Endometrial microvascular endothelial cells (primary cell): Measurements from ENCODE around the gene SNAPC1. TPM values are rescaled to one million over a fixed set of nuclear protein-coding genes. Genes with fewer than 3 reads are reported as not detected.

Source experiments
- in situ Hi-C: cut with HindIII; loops from 2 replicates; pipeline ENCODE4 v1.10.0; 2017; ENCODE audit warnings: low sequenced_read_pairs, low pct_unique_long_range_greater_than_20kb; ENCODE audit errors: inconsistent ontology term
- total RNA-seq: library from RNA; depleted of rRNA; stranded (reverse); fragments of >200 nt; gene quantifications from one replicate; pipeline ENCODE4 v1.2.3, GENCODE V29; 2015; ENCODE audit errors: inconsistent ontology term

Gene SNAPC1, protein sequence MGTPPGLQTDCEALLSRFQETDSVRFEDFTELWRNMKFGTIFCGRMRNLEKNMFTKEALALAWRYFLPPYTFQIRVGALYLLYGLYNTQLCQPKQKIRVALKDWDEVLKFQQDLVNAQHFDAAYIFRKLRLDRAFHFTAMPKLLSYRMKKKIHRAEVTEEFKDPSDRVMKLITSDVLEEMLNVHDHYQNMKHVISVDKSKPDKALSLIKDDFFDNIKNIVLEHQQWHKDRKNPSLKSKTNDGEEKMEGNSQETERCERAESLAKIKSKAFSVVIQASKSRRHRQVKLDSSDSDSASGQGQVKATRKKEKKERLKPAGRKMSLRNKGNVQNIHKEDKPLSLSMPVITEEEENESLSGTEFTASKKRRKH
- total RNA-seq = 5.1 TPM

DNA sequence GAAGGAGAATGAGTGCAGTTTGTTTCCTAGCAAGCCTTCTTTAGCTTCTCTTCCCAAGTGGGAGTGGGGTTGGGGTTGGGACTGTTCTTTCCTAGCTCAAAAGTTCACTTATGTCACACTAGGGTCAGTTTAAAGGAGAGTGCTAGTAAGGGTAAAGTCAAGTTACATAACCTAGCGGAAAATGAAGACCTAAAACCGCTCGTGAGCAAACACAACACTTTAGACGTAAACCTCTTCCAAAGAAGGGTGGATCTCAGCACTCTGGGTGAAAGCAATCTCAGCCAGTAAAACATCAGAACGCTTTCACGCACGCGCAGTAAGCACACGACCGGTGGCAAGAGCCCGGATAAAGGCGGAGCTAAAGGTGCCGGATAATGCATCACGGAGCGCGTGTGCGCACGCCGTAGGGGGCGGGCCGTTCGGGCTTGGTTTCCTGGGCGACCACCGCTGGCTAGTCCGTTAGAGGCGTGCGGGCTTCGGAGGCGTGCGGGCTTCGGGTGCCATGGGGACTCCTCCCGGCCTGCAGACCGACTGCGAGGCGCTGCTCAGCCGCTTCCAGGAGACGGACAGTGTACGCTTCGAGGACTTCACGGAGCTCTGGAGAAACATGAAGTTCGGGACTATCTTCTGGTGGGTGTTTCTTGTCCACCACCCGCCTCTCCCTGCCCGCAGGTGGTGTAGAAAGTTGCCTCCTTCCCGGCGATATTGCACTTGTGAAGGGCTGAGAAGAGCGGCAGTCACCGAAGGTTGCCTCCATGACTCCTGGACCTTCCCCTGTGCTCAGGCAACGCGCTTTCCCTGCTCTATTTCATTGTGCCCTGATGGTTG, at the start of gene SNAPC1:
Gene SNAPC1 (plus strand): TSS at position 462 of the 828 bp plus-strand sequence. CDS start 41 bp downstream, at position 503.
- in situ Hi-C loops = no loop called here

DNA sequence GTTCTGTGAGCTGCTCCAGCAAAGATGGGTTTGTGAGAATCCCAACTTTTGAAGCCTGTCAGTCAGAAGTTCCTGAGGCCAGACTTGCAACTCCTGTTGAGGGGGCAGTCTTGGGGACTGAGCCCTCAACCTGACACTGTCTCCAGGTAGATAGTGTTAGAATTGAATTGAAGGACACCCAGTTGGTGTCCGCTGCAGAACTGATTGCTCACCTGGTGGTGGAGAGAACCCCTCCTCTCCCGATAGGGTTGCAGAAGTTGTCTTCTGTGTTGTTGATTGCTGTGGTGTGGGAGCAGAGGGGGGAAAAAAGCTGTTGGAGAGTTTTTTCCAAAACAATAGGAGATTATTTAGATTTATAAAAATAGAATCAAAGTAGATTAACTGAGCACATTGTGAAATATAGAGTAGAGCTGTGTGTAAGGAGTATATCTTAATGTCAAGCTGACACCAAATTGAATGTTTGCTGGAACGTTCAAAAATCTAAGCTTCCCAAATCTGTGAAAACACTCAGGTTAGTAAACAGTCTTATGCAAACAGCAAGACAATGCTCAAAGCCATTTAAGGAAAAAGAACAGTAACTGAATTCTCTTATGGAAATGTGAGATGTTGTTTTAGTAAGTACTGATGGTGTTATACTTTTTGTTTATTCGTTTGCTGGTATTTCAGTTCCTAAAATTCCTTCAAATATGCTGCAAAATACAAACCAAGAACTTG, 48.3 kb upstream of the SNAPC1 start:
- in situ Hi-C loops = loop anchor here (25.0 kb wide), 1 partner anchor 227 kb away; no protein-coding TSS in a partner anchor

DNA sequence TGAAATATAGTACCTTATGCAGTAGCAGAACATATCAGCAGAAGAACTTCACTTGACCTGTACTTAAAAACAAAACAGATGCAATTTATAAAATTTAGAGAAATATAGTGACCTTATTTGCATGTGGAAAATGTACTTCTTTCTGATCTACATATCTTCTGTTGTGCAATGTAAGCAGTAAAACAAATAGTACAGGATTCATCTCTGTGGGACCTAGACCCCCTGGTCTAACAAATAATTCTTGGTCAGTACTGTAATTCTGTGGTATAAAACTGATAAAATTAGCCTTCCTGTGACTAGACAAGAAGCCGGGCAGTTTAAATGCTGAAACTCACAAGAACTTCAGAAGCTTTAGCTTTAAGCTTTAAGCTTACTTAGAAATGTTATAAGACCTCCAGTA, 45.3 kb upstream of the SNAPC1 start:
- in situ Hi-C loops = loop anchor here (25.0 kb wide), 1 partner anchor 230 kb away; no protein-coding TSS in a partner anchor

DNA sequence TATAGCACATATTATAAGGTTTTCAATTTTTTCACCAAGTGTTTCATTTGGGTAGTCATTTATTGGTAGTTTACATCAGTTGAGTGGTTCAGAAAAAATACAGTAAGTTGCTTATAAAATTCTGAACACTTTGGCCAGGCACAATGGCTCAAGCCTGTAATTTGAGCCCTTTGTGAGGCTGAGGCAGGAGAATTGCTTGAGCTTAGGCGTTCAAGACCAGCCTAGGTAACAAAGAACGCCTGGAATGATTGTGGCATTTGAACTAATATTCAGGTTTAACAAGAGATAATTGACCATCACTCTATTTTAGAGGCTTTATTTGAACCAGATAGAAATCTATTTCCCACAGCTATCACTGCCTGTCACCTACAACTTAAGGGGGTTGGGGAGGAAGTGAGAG, 44.2 kb upstream of the SNAPC1 start:
- in situ Hi-C loops = loop anchor here (25.0 kb wide), 1 partner anchor 231 kb away; no protein-coding TSS in a partner anchor

DNA sequence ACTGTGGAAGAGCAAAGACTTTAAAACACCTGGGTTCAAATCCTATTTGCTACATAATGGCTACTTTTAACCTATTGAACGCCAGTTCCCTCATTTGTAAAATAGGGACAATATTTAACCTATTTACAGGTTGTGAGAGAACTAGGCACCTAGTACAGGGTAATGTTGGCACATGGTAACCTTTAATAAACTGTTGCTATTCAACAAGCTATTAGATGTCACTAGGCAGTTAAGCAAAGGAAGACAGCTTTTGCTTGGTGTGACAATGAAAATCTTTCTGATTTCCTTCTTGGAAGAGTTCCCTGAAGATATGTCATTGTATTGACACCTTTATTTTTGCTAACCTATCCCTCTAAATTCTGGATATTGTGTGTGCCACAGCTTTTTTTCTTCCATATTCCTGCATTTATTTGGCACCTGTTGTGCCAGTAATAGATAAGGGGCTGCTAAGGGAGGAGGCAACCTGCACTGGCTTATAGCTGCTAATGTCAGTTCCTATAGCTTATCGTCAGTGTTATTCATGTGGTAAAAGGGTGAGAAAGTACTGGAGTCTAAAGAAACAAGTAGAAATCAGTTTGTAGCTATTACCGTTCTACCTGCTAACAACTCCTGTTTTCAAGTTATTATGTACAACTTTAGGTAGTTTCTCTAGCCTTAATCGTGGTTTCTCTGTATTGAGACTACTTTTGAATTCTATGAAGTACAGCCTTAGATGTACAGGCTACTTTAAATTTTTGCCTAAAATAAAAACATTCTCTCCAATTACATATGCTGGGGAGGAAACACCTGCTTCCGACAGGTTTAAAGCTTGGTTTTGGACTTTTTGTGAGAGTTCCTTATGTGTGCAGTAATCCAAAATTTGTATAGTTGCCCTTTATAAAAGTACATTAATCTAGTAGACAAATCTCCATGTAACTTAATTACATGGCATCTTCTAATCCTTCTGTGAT, 42.6 kb upstream of the SNAPC1 start:
- in situ Hi-C loops = loop anchor here (25.0 kb wide), 1 partner anchor 232 kb away; no protein-coding TSS in a partner anchor

DNA sequence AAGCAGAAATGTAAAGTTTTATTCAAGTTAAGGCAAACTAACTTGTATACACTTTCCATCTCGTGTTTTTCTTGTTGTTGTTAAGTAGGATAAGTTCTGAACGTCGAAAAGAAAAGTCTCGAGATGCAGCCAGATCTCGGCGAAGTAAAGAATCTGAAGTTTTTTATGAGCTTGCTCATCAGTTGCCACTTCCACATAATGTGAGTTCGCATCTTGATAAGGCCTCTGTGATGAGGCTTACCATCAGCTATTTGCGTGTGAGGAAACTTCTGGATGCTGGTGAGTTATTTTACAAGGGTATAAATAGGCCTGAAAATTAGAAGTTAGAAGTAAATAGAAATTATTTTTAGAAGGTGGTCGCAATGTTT, 41.9 kb upstream of the SNAPC1 start:
- in situ Hi-C loops = loop anchor here (25.0 kb wide), 1 partner anchor 233 kb away; no protein-coding TSS in a partner anchor

DNA sequence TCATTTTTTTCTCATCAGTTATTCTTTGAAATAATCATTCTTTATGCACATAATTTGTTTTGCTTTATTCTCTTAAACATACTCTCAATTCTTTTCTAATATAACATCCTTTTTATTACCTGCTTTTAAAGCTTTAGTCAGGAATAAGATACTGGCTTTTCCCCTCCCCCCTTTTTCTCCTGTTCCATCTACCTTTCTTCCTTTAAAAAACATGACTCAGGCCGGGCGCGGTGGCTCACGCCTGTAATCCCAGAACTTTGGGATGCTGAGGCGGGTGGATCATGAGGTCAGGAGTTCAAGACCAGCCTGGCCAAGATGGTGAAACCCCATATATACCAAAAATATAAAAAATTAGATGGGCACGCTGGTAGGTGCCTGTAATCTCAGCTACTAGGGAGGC, 41.5 kb upstream of the SNAPC1 start:
- in situ Hi-C loops = loop anchor here (25.0 kb wide), 1 partner anchor 233 kb away; no protein-coding TSS in a partner anchor

DNA sequence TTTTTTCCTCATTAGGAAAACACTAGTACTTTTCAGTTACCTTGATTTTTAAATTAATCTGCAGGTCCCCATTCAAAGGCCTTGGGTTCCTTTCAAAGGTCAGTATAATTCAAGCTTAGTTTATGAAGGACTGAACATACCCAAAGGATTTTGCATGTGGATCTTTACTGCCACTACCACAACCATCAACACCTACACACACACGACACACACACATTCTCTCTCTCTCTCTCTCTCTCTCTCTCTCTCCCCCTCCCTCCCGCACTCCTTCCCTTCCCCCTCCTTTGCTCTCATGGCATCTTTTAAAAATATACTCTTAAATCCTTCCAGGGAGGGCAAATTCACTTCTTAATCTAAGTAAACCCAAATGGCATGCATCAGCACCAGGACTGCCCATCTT, 38.1 kb upstream of the SNAPC1 start:
- in situ Hi-C loops = loop anchor here (25.0 kb wide), 1 partner anchor 237 kb away; no protein-coding TSS in a partner anchor

DNA sequence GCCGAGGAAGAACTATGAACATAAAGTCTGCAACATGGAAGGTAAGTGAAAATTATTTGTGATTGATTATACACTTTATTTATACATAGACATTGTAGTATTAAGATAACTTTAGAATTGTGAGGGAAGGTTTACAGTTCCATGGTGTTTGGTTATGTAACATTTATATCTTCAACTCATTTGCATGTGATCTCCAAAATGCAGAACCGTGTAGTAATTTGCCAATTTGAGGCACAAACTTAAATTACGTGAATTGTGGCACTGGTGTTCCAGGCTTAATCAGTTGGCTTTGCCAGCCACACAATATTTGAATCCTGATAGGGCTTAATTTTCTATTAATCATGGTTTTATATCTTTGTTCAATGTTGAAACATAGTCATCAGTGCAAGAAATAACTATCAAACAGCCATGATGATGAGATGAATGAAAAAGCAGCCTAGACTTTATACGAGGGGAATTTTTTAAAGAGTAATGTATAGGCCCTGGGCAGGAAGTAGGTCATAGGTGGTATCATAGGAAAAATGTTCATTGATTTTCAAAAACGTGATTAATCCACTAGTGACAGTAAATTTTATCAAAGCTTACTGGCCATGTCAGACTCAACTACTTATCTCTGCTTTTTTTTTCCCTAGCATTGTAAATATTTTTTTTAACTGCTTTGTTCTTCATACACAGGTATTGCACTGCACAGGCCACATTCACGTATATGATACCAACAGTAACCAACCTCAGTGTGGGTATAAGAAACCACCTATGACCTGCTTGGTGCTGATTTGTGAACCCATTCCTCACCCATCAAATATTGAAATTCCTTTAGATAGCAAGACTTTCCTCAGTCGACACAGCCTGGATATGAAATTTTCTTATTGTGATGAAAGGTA, 35.2 kb upstream of the SNAPC1 start:
- in situ Hi-C loops = loop anchor here (25.0 kb wide), 1 partner anchor 390 kb away; no protein-coding TSS in a partner anchor

DNA sequence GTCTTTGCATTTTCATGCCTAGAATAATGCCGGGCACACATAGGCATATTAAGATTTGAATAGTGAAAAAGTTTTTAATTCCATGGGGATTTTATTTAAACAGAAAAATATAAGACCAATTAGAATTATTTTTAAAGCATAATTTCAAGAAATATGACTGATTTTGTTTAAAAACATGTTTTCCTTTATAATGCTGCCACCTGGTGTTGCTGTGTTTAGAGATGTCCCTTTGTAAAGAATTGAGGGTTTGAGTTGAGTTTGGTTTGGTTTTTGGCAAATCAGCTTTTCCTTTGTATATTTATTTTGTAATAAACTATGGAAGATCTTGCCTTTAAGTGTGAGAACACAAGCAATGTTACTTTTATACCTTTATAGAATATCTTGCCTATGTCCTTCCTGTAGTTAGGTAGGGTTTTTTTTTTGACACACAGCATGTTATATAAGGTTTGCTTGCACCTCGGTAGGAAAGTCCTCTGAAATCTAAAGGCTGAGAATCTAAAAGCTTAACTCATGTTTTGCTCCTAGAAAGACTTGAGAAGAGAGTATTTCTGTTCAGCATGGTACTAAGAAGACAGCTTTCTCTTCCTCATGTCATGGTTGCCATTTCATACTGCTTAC, 31.4 kb upstream of the SNAPC1 start:
- in situ Hi-C loops = loop anchor here (25.0 kb wide), 1 partner anchor 394 kb away; no protein-coding TSS in a partner anchor

DNA sequence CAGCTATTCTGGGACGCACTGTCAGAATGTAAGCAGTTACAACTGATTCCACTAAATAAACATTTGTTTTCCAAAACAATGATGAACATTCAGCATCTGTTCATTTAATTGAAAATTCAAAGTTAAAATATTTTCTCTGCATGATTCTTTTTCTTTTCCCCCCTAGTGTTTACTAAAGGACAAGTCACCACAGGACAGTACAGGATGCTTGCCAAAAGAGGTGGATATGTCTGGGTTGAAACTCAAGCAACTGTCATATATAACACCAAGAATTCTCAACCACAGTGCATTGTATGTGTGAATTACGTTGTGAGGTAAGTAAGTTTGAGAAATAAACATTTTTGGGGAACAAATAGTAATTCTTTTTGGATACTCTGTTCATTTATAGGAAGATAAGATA, 28.2 kb upstream of the SNAPC1 start:
- in situ Hi-C loops = loop anchor here (25.0 kb wide), 1 partner anchor 397 kb away; no protein-coding TSS in a partner anchor

DNA sequence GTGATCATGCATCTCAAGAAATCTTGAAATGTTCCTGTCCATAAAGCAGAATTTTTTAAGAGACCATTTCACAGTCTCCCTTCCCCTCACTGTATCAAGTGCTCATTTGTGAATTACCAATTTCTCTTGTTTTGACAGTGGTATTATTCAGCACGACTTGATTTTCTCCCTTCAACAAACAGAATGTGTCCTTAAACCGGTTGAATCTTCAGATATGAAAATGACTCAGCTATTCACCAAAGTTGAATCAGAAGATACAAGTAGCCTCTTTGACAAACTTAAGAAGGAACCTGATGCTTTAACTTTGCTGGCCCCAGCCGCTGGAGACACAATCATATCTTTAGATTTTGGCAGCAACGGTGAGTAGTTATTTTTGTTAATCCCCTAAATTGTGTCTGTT, 25.5 kb upstream of the SNAPC1 start:
- in situ Hi-C loops = loop anchor here (25.0 kb wide), 1 partner anchor 399 kb away; no protein-coding TSS in a partner anchor

DNA sequence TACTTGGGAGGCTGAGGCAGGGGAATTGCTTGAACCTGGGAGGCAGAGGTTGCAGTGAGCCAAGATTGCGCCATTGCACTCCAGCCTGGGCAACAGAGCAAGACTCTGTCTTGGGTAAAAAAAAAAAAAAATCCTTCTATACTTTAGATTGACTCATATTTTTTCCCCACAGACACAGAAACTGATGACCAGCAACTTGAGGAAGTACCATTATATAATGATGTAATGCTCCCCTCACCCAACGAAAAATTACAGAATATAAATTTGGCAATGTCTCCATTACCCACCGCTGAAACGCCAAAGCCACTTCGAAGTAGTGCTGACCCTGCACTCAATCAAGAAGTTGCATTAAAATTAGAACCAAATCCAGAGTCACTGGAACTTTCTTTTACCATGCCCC, 24.3 kb upstream of the SNAPC1 start:
- in situ Hi-C loops = loop anchor here (25.0 kb wide), 1 partner anchor 401 kb away; no protein-coding TSS in a partner anchor

DNA sequence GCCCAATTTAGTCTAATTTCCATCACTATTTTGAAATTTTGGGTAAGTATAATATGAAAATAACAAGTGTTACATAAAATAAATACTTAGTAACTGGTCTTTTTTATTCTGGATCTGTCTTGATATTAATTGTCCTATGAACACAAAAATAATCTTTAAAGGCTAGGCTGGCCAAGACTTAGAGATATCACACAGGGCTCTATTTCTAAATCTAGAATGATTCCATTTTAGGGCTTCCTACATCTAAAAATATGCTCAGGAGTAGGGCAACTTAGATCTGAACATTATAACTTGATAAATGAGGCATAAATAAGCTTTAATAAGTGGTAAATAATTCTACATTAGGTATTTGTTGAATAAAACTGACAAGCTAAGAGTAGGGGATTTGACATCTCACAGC, 23.1 kb upstream of the SNAPC1 start:
- in situ Hi-C loops = loop anchor here (25.0 kb wide), 1 partner anchor 402 kb away; no protein-coding TSS in a partner anchor

DNA sequence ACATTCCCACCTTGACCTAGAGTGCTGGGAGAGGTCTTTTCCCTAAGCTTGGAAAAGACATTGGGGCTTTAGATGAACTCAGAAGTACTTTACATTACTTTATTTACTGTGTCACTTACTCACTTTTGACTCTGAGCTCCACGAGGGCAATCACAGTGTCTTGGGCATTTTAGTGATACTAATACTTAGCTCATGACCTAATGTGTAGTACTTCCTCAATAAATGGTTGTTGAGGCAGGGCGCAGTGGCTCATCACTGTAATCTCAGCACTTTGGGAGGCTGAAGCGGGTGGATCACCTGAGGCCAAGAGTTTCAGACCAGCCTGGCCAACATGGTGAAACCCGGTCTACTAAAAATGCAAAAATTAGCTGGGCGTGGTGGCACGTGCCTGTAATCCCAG, 19.8 kb upstream of the SNAPC1 start:
- in situ Hi-C loops = loop anchor here (25.0 kb wide), 1 partner anchor 405 kb away; no protein-coding TSS in a partner anchor

DNA sequence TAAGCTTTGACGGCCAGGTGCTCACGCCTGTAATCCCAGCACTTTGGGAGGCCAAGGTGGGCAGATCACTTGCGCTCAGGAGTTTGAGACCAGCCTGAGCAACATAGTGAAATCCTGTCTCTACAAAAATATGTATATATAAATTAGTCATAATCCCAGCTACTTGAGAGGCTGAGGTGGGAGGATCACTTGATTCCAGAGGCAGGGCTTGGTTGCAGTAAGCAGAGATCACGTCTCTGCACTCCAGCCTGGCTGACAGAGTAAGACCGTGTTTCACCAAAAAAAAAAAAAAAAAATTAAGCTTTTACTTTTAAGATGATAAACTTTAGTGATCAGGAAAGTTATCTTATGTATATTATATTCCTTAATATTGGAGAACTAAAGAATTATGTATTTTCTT, 18.0 kb upstream of the SNAPC1 start:
- in situ Hi-C loops = loop anchor here (25.0 kb wide), 1 partner anchor 407 kb away; no protein-coding TSS in a partner anchor
